GM23248 (cell line): ENCODE data around the gene PARL.

Experiments used
- EZH2 ChIP-seq: fragments of 200-600 bp; sonication (generic); IDR thresholded peaks from 2 replicates; pipeline ENCODE4 v1.6.1; 2018; ENCODE audit warnings: antibody characterized with exemption, mild to moderate bottlenecking; ENCODE audit not compliant: insufficient read depth, poor library complexity, severe bottlenecking
- EZH2phosphoT487 ChIP-seq: fragments of 200-600 bp; sonication (generic); IDR thresholded peaks from 2 replicates; pipeline ENCODE4 v1.6.1; 2018; ENCODE audit warnings: antibody characterized with exemption, moderate library complexity, mild to moderate bottlenecking, low read depth; ENCODE audit not compliant: insufficient read depth

DNA sequence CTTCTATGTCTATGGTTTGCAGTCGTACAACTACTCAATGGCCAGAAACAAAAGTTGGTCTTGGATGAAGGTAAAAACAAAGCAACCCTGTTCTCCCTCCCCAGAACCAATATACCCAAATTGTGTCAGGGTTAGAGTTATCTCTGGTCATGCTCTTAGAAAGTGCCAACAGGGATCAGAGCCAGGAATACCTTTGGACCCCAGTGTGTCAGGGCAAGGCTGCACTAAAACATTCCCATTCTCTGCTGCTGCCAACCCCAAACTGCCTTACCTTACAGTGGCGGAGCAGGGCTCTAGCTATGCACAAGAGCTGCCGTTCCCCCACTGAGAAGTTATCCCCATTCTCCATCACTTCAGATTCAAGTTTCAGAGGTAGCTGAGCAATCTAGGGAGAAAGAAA lies 42.4 kb upstream of the PARL start:
- TF ChIP-seq EZH2phosphoT487 (no peak), EZH2 (no peak)
